ENCODE data around the gene RAB7B. TPM values are rescaled to one million over a fixed set of nuclear protein-coding genes. Genes with fewer than 3 reads are reported as not detected.

RAB7B gene
- total RNA-seq, 1 donor from 2014 or later: not detected

GRCh38 chr1:206020393-206021007 is 17.3 kb upstream of the RAB7B start:
- H3K79me2 ChIP-seq (ENCODE audit: low read depth): no peaks in the 10 kb centered on the region
- no peaks in the 10 kb centered on the region for H3F3A ChIP-seq (ENCODE audit: low read depth)
- H3K4me3 ChIP-seq: no peak overlapping the region
- peaks cover 4% of the 10 kb centered on the region for H3K27me3 Mint-ChIP-seq (ENCODE audit: insufficient read depth, low read depth)
- no peaks in the 10 kb centered on the region for H3K4me1 Mint-ChIP-seq
- no peaks in the 10 kb centered on the region for H3K36me3 Mint-ChIP-seq
- no peak overlapping the region for H3K4me3 Mint-ChIP-seq
- no peak overlapping the region for H3K9ac ChIP-seq
- no peak overlapping the region for H2AFZ ChIP-seq (replicated peaks)
- TF ChIP-seq EZH2 (IDR thresholded peaks at IDR 0.05): no peak
- no peak for TF ChIP-seq CTCF (IDR thresholded peaks at IDR 0.05)
- no peak for DNase-seq (ENCODE audit: low spot score)
- H3K4me1 ChIP-seq: no peaks in the 10 kb centered on the region
- H3K27ac Mint-ChIP-seq: no peak overlapping the region
- no peaks in the 10 kb centered on the region for H3K27me3 ChIP-seq
- no peaks in the 10 kb centered on the region for H4K20me1 ChIP-seq (ENCODE audit: low read depth)
- H3K4me2 ChIP-seq: no peak overlapping the region
- H3K27ac ChIP-seq: no peak overlapping the region
- no peaks in the 10 kb centered on the region for H3K36me3 ChIP-seq
- H3K9me3 ChIP-seq (ENCODE audit: low read depth): no peaks in the 10 kb centered on the region
- no peaks in the 10 kb centered on the region for H3K9me3 Mint-ChIP-seq

- Histone ChIP-seq H3K4me2 (no peak overlapping the region), H3K4me3 (no peak overlapping the region), H4K20me1 (ENCODE audit: low read depth) (no peaks in the 10 kb centered on the region), H3K27ac (no peak overlapping the region), H3K9ac (no peak overlapping the region), H3K27me3 (no peaks in the 10 kb centered on the region), H3K9me3 (ENCODE audit: low read depth) (no peaks in the 10 kb centered on the region), H3K36me3 (no peaks in the 10 kb centered on the region), H2AFZ (replicated peaks) (no peak overlapping the region), H3K79me2 (ENCODE audit: low read depth) (no peaks in the 10 kb centered on the region), H3K4me1 (no peaks in the 10 kb centered on the region), H3F3A (ENCODE audit: low read depth) (no peaks in the 10 kb centered on the region)
- DNase-seq (ENCODE audit: low spot score): no peak
- peaks cover 5% of the 10 kb centered on the region for H3K27me3 Mint-ChIP-seq (ENCODE audit: insufficient read depth, low read depth)
- H3K9me3 Mint-ChIP-seq: no peaks in the 10 kb centered on the region
- H3K4me1 Mint-ChIP-seq: no peaks in the 10 kb centered on the region
- TF ChIP-seq EZH2 (IDR thresholded peaks at IDR 0.05) (no peak), EZH2phosphoT487 (IDR thresholded peaks at IDR 0.05) (no peak), CTCF (IDR thresholded peaks at IDR 0.05) (no peak)
- H3K4me3 Mint-ChIP-seq: no peak overlapping the region
- no peak overlapping the region for H3K27ac Mint-ChIP-seq
- H3K36me3 Mint-ChIP-seq: no peaks in the 10 kb centered on the region
Observed at GRCh38 chr1:206015071-206015470, 11.9 kb upstream of the RAB7B start.

GRCh38 chr1:206014601-206015000 is 11.4 kb upstream of the RAB7B start:
- Mint-ChIP-seq H3K36me3 (no peaks in the 10 kb centered on the region), H3K9me3 (no peaks in the 10 kb centered on the region), H3K27ac (no peak overlapping the region), H3K4me1 (no peaks in the 10 kb centered on the region), H3K4me3 (no peak overlapping the region), H3K27me3 (ENCODE audit: insufficient read depth, low read depth) (peaks cover 7% of the 10 kb centered on the region)
- Histone ChIP-seq H3K27ac (no peak overlapping the region), H4K20me1 (ENCODE audit: low read depth) (no peaks in the 10 kb centered on the region), H3K4me1 (no peaks in the 10 kb centered on the region), H2AFZ (replicated peaks) (no peak overlapping the region), H3K9me3 (ENCODE audit: low read depth) (no peaks in the 10 kb centered on the region), H3K36me3 (no peaks in the 10 kb centered on the region), H3K9ac (no peak overlapping the region), H3K4me3 (no peak overlapping the region), H3K4me2 (no peak overlapping the region), H3K27me3 (no peaks in the 10 kb centered on the region), H3K79me2 (ENCODE audit: low read depth) (no peaks in the 10 kb centered on the region), H3F3A (ENCODE audit: low read depth) (no peaks in the 10 kb centered on the region)
- no peak for DNase-seq (ENCODE audit: low spot score)
- TF ChIP-seq CTCF (IDR thresholded peaks at IDR 0.05): no peak
- no peak for TF ChIP-seq EZH2 (IDR thresholded peaks at IDR 0.05)
- no peak for TF ChIP-seq EZH2phosphoT487 (IDR thresholded peaks at IDR 0.05)

Data from neural progenitor cell (in vitro differentiated cells).